ENCODE data around the gene TLCD1.
A peak's percentile ranks its signal among the peaks of the same experiment; 100 is the strongest.
"Not testable (repeated sequence)": the region's sequence is repeated elsewhere in the genome, so short reads cannot be mapped to it uniquely, and the experiment has no call there.

Gene TLCD1

GRCh38 chr17:28746611-28747050, 20.6 kb upstream of the TLCD1 start:
- DNase-seq (ENCODE audit: low read depth) = no peak

- DNase-seq (ENCODE audit: low read depth) = no peak
Measured at GRCh38 chr17:28745786-28746411, 19.9 kb upstream of the TLCD1 start.

- DNase-seq (ENCODE audit: low read depth) = no peak
Measured at GRCh38 chr17:28744972-28745785, 19.1 kb upstream of the TLCD1 start.

- DNase-seq (ENCODE audit: low read depth) = peak; percentile 62
Measured at GRCh38 chr17:28744104-28744971, 18.3 kb upstream of the TLCD1 start.

- peak; percentile 70 for DNase-seq (ENCODE audit: low read depth)
Measured at GRCh38 chr17:28743243-28744103, 17.4 kb upstream of the TLCD1 start, which contains the start of gene TRAF4. TSS of gene TRAF4 (plus strand) at chr17:28744011. CDS start at chr17:28744113, 102 bp downstream.

- DNase-seq (ENCODE audit: low read depth) = no peak
Measured at GRCh38 chr17:28741358-28742349, 15.6 kb upstream of the TLCD1 start.

- DNase-seq (ENCODE audit: low read depth) = no peak
Measured at GRCh38 chr17:28740406-28741357, 14.6 kb upstream of the TLCD1 start.

- DNase-seq (ENCODE audit: low read depth) = no peak
Measured at GRCh38 chr17:28738680-28739384, 12.8 kb upstream of the TLCD1 start.

- no peak for DNase-seq (ENCODE audit: low read depth)
Measured at GRCh38 chr17:28737770-28738679, 12.0 kb upstream of the TLCD1 start.

- DNase-seq (ENCODE audit: low read depth) = no peak
Measured at GRCh38 chr17:28737316-28737715, 11.3 kb upstream of the TLCD1 start.

GRCh38 chr17:28735913-28736769, 10.1 kb upstream of the TLCD1 start:
- DNase-seq (ENCODE audit: low read depth) = not testable (repeated sequence)

- DNase-seq (ENCODE audit: low read depth) = no peak
Measured at GRCh38 chr17:28735242-28735722, 9.2 kb upstream of the TLCD1 start.

- no peak for DNase-seq (ENCODE audit: low read depth)
Measured at GRCh38 chr17:28734712-28735241, 8.7 kb upstream of the TLCD1 start.

- DNase-seq (ENCODE audit: low read depth) = no peak
Measured at GRCh38 chr17:28733346-28733745, 7.3 kb upstream of the TLCD1 start.

- DNase-seq (ENCODE audit: low read depth) = no peak
Measured at GRCh38 chr17:28729950-28730330, 3.9 kb upstream of the TLCD1 start.

All from activated T-cell treated with anti-CD3 and anti-CD28 coated beads for 24 hours (primary cell).